ENCODE results near the gene RIT2.

DNA sequence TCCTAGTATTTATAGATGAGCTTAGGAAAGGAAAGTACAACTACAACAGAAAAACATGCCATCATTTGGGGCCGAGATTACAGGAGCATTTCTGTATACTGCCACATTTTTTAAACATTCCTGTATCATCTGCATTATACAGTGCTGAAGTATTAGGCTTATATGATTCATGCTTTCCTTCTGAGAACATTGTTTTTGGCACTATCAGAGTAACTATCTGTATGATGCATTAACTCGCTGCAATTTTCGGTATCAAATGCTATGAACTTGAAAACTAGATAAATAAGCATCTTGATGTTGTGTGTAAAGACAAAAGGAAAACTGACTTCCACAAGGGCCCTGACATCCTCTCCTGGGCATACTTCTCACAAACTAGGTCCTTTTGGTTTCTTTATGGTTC is 102.0 kb downstream of the RIT2 start:
- TF ChIP-seq POLR2A (IDR thresholded peaks at IDR 0.05), result no peak
- TF ChIP-seq, protein P1, sequence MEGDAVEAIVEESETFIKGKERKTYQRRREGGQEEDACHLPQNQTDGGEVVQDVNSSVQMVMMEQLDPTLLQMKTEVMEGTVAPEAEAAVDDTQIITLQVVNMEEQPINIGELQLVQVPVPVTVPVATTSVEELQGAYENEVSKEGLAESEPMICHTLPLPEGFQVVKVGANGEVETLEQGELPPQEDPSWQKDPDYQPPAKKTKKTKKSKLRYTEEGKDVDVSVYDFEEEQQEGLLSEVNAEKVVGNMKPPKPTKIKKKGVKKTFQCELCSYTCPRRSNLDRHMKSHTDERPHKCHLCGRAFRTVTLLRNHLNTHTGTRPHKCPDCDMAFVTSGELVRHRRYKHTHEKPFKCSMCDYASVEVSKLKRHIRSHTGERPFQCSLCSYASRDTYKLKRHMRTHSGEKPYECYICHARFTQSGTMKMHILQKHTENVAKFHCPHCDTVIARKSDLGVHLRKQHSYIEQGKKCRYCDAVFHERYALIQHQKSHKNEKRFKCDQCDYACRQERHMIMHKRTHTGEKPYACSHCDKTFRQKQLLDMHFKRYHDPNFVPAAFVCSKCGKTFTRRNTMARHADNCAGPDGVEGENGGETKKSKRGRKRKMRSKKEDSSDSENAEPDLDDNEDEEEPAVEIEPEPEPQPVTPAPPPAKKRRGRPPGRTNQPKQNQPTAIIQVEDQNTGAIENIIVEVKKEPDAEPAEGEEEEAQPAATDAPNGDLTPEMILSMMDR (IDR thresholded peaks at IDR 0.05), result no peak
- TF ChIP-seq EP300 (IDR thresholded peaks at IDR 0.05), result no peak

Data from tibial nerve (tissue), 4 donors.